Neuronal stem cell (in vitro differentiated cells): ENCODE results near the gene AASDH. TPM values are rescaled to one million over a fixed set of nuclear protein-coding genes. Genes with fewer than 3 reads are reported as not detected.

Experiments used
- DNase-seq: peaks from one replicate; pipeline ENCODE4 v3.0.0-alpha.2; 2013; ENCODE audit warnings: low spot score
- H2AFZ ChIP-seq: one replicate; pipeline ENCODE4 v1.6.1; 2013; ENCODE audit warnings: mild to moderate bottlenecking, low read length, inconsistent platforms
- H2AK5ac ChIP-seq: 2 replicates; pipeline ENCODE4 v1.6.1; 2013; ENCODE audit warnings: low read depth, mild to moderate bottlenecking, inconsistent platforms, low read length, moderate library complexity, mixed read lengths
- H2BK120ac ChIP-seq: 2 replicates; pipeline ENCODE4 v1.6.1; 2013; ENCODE audit warnings: low read depth, mild to moderate bottlenecking, inconsistent platforms, low read length, moderate library complexity, mixed read lengths
- H2BK12ac ChIP-seq: one replicate; pipeline ENCODE4 v1.6.1; 2013; ENCODE audit warnings: low read length, inconsistent platforms
- H2BK15ac ChIP-seq: 2 replicates; pipeline ENCODE4 v1.6.1; 2013; ENCODE audit warnings: mild to moderate bottlenecking, low read length, inconsistent platforms, mixed read lengths
- H2BK5ac ChIP-seq: one replicate; pipeline ENCODE4 v1.6.1; 2013; ENCODE audit warnings: inconsistent platforms, mild to moderate bottlenecking, low read length, moderate library complexity
- H3K14ac ChIP-seq: one replicate; pipeline ENCODE4 v1.6.1; 2013; ENCODE audit warnings: low read length, inconsistent platforms
- H3K18ac ChIP-seq: 2 replicates; pipeline ENCODE4 v1.6.1; 2013; ENCODE audit warnings: low read length, inconsistent platforms
- H3K23ac ChIP-seq: 2 replicates; pipeline ENCODE4 v1.6.1; 2013; ENCODE audit warnings: low read depth, mild to moderate bottlenecking, mixed read lengths, low read length, inconsistent platforms; ENCODE audit not compliant: poor library complexity
- H3K27ac ChIP-seq: replicated peaks from 3 replicates; pipeline ENCODE4 v1.5.1; 2013; ENCODE audit warnings: low read length, inconsistent platforms
- H3K27me3 ChIP-seq, 3 experiments: 2 replicates each; pipeline ENCODE4 v1.6.1; 2013; ENCODE audit warnings: low read length in 3 of 3, mild to moderate bottlenecking in 2 of 3, inconsistent platforms in 1 of 3, low read depth in 1 of 3, mixed read lengths in 1 of 3, moderate library complexity in 1 of 3; ENCODE audit not compliant: control insufficient read depth in 3 of 3, insufficient read depth in 3 of 3
- H3K36me3 ChIP-seq, 2 donors: replicated peaks in 1 of 2; 2 replicates each; pipeline ENCODE4 v1.6.1; 2013; ENCODE audit warnings: low read length in 2 of 2; ENCODE audit not compliant: control insufficient read depth in 2 of 2, insufficient read depth in 2 of 2
- H3K4ac ChIP-seq: 2 replicates; pipeline ENCODE4 v1.6.1; 2013; ENCODE audit warnings: inconsistent platforms, mild to moderate bottlenecking, low read length, moderate library complexity
- H3K4me1 ChIP-seq, 2 donors: 1 replicate in 1 of 2; 2 replicates in 1 of 2; pipeline ENCODE4 v1.6.1; 2013; ENCODE audit warnings: low read length in 2 of 2, low read depth in 1 of 2; ENCODE audit not compliant: control insufficient read depth in 2 of 2, insufficient read depth in 1 of 2
- H3K4me2 ChIP-seq: one replicate; pipeline ENCODE4 v1.6.1; 2013; ENCODE audit warnings: mild to moderate bottlenecking, low read length, inconsistent platforms; ENCODE audit not compliant: insufficient read depth, poor library complexity, severe bottlenecking
- H3K4me3 ChIP-seq, 2 donors: 2 replicates each; pipeline ENCODE4 v1.5.1; 2013; ENCODE audit warnings: low read length in 2 of 2, mild to moderate bottlenecking in 2 of 2, inconsistent platforms in 1 of 2, moderate library complexity in 1 of 2
- H3K79me1 ChIP-seq: one replicate; pipeline ENCODE4 v1.6.1; 2013; ENCODE audit warnings: low read depth, mild to moderate bottlenecking, inconsistent platforms, low read length, moderate library complexity
- H3K9ac ChIP-seq: one replicate; pipeline ENCODE4 v1.6.1; 2013; ENCODE audit warnings: mild to moderate bottlenecking, low read depth, low read length, inconsistent platforms; ENCODE audit not compliant: poor library complexity
- H3K9me3 ChIP-seq, 2 donors: replicated peaks in 1 of 2; 2 replicates each; pipeline versions ENCODE3 to v1.6.1; 2013; ENCODE audit warnings: low read length in 2 of 2, mild to moderate bottlenecking in 2 of 2, inconsistent platforms in 1 of 2, low read depth in 1 of 2, mixed read lengths in 1 of 2, moderate library complexity in 1 of 2; ENCODE audit not compliant: control insufficient read depth in 2 of 2, insufficient read depth in 1 of 2
- H4K8ac ChIP-seq: one replicate; pipeline ENCODE4 v1.6.1; 2013; ENCODE audit warnings: low read depth, mild to moderate bottlenecking, inconsistent platforms, low read length, moderate library complexity
- H4K91ac ChIP-seq: one replicate; pipeline ENCODE4 v1.6.1; 2013; ENCODE audit warnings: low read length, low read depth, mild to moderate bottlenecking, inconsistent platforms; ENCODE audit not compliant: poor library complexity
- WGBS, 2 donors: extraction: QIAGEN DNeasy Blood & Tissue Kit; methylation state at CpG; one replicate each; pipeline ENCODE4 v1.1.7; 2013; ENCODE audit warnings: missing lambda C conversion rate in 2 of 2, mixed read lengths in 1 of 2; ENCODE audit not compliant: insufficient read length in 2 of 2, insufficient replicate concordance in 1 of 2; ENCODE audit errors: extremely low coverage in 2 of 2; 5-methylcytosine and 5-hydroxymethylcytosine counted together
- small RNA-seq: library from polyadenylated mRNA; stranded (forward); fragments of <200 nt; extraction: miRNeasy Mini kit (QIAGEN cat#:217004); gene quantifications from one replicate; pipeline ENCODE3, GENCODE V24; 2013; ENCODE audit not compliant: insufficient read depth

The AASDH gene

GRCh38 chr4:56293121-56293520 is 94.2 kb downstream of the AASDH start:
- Histone ChIP-seq H3K9me3 (peaks cover 0 to 2% of the 10 kb centered on the region in 2 donors), H3K27ac (no peak overlapping the region), H3K4me3 (no peak overlapping the region), H2BK5ac (no peak overlapping the region), H3K27me3 (no peaks in the 10 kb centered on the region), H4K91ac (no peak overlapping the region), H2BK120ac (no peak overlapping the region), H2AK5ac (no peak overlapping the region), H3K79me1 (peaks cover 2% of the 10 kb centered on the region), H2BK15ac (no peak overlapping the region), H3K9ac (no peak overlapping the region), H3K4ac (no peak overlapping the region), H3K23ac (no peak overlapping the region), H4K8ac (no peak overlapping the region), H2BK12ac (no peak overlapping the region), H3K4me1 (peaks cover 6 to 11% of the 10 kb centered on the region in 2 donors), H2AFZ (no peak overlapping the region), H3K18ac (no peak overlapping the region), H3K36me3 (no peaks in the 10 kb centered on the region), H3K4me2 (no peak overlapping the region), H3K14ac (no peak overlapping the region)
- DNase-seq = no peak

GRCh38 chr4:56289934-56290333 is 97.4 kb downstream of the AASDH start:
- Histone ChIP-seq H3K18ac (no peak overlapping the region), H3K27me3 (no peaks in the 10 kb centered on the region), H2BK12ac (no peak overlapping the region), H4K8ac (no peak overlapping the region), H4K91ac (no peak overlapping the region), H3K4me1 (peaks cover 0 to 2% of the 10 kb centered on the region in 2 donors), H3K23ac (no peak overlapping the region), H3K4ac (no peak overlapping the region), H3K4me2 (no peak overlapping the region), H3K79me1 (peaks cover 2% of the 10 kb centered on the region), H3K9me3 (peaks cover 0 to 2% of the 10 kb centered on the region in 2 donors), H2BK15ac (no peak overlapping the region), H2BK120ac (no peak overlapping the region), H3K14ac (no peak overlapping the region), H3K36me3 (peaks cover 0 to 2% of the 10 kb centered on the region in 2 donors), H3K9ac (no peak overlapping the region), H2BK5ac (no peak overlapping the region), H3K4me3 (no peak overlapping the region), H3K27ac (no peak overlapping the region), H2AK5ac (no peak overlapping the region), H2AFZ (no peak overlapping the region)
- WGBS, 2 donors = no CpG with 5 or more reads among the region's 5 CpGs
- DNase-seq = no peak

GRCh38 chr4:56288663-56289062 is 98.6 kb downstream of the AASDH start:
- H3K18ac ChIP-seq = no peak overlapping the region
- no peak overlapping the region for H3K4ac ChIP-seq
- H2AFZ ChIP-seq = no peak overlapping the region
- peaks cover 2% of the 10 kb centered on the region for H3K79me1 ChIP-seq
- no peak overlapping the region for H3K14ac ChIP-seq
- no peak overlapping the region for H2BK5ac ChIP-seq
- no peak overlapping the region for H3K27ac ChIP-seq
- no peak overlapping the region for H4K91ac ChIP-seq
- no peak overlapping the region for H3K9ac ChIP-seq
- peaks cover 0 to 2% of the 10 kb centered on the region in 2 donors for H3K4me1 ChIP-seq
- H2BK120ac ChIP-seq = no peak overlapping the region
- peaks cover 0 to 2% of the 10 kb centered on the region in 2 donors for H3K9me3 ChIP-seq
- H2AK5ac ChIP-seq = no peak overlapping the region
- H2BK15ac ChIP-seq = no peak overlapping the region
- no peaks in the 10 kb centered on the region for H3K27me3 ChIP-seq
- no peak overlapping the region for H3K23ac ChIP-seq
- H3K4me2 ChIP-seq = no peak overlapping the region
- no peak for DNase-seq
- peaks cover 0 to 6% of the 10 kb centered on the region in 2 donors for H3K36me3 ChIP-seq
- no peak overlapping the region for H2BK12ac ChIP-seq
- H3K4me3 ChIP-seq = no peak overlapping the region
- H4K8ac ChIP-seq = no peak overlapping the region
- no CpG with 5 or more reads among the region's 3 CpGs for WGBS, 2 donors

Small RNA genes lying within 50 kb of the gene (small RNA-seq; reads per million reads assigned to genes)
- gene RNU6-197P = not detected
